DND-41 (cell line): ENCODE results near the gene DSCAML1.

ENCODE experiments used
- ATAC-seq: fragments of 200-7000 bp; cut with Tn5 transposase; 3 replicates; pipeline ENCODE4 v1.9.1; 2021; ENCODE audit warnings: low read depth; ENCODE audit not compliant: insufficient read depth
- DNase-seq: peaks from one replicate; pipeline ENCODE4 v3.0.0-alpha.2; 2020
- H2AFZ ChIP-seq: 2 replicates; pipeline ENCODE4 v1.6.0; 2012; ENCODE audit warnings: low read depth, low read length
- H3K27ac ChIP-seq: 2 replicates; pipeline ENCODE4 v1.5.1; 2012; ENCODE audit warnings: low read length, inconsistent platforms
- H3K27me3 ChIP-seq: fragments of 200-600 bp; sonication (generic); 2 replicates; pipeline ENCODE4 v1.6.0; 2012; ENCODE audit warnings: low read length, mild to moderate bottlenecking, inconsistent platforms; ENCODE audit not compliant: insufficient read depth, poor library complexity
- H3K36me3 ChIP-seq: 2 replicates; pipeline ENCODE4 v1.5.1; 2012; ENCODE audit warnings: low read length, inconsistent platforms; ENCODE audit not compliant: insufficient read depth
- H3K4me1 ChIP-seq: 2 replicates; pipeline ENCODE4 v1.5.1; 2012; ENCODE audit warnings: mild to moderate bottlenecking, low read length; ENCODE audit not compliant: insufficient read depth
- H3K4me2 ChIP-seq: 2 replicates; pipeline ENCODE4 v1.6.0; 2012; ENCODE audit warnings: mild to moderate bottlenecking, moderate library complexity, low read length, inconsistent platforms; ENCODE audit not compliant: insufficient read depth
- H3K4me3 ChIP-seq, 2 experiments: fragments of 200-600 bp in 1 of 2; shearing (Covaris generic) in 1 of 2; 2 replicates each; pipeline ENCODE4 v1.5.1; 2012 to 2016; ENCODE audit warnings: inconsistent platforms in 2 of 2, low read length in 2 of 2, mild to moderate bottlenecking in 2 of 2, low read depth in 1 of 2, moderate library complexity in 1 of 2
- H3K79me2 ChIP-seq: 2 replicates; pipeline ENCODE4 v1.6.0; 2012; ENCODE audit warnings: low read length, inconsistent platforms; ENCODE audit not compliant: insufficient read depth
- H3K9ac ChIP-seq: 2 replicates; pipeline ENCODE4 v1.6.0; 2012; ENCODE audit warnings: low read depth, mild to moderate bottlenecking, inconsistent platforms, low read length, moderate library complexity
- H3K9me3 ChIP-seq: 2 replicates; pipeline ENCODE4 v1.5.1; 2012; ENCODE audit warnings: low read length, moderate library complexity, mild to moderate bottlenecking, inconsistent platforms; ENCODE audit not compliant: insufficient read depth, severe bottlenecking
- H4K20me1 ChIP-seq: 2 replicates; pipeline ENCODE4 v1.6.0; 2012; ENCODE audit warnings: low read length; ENCODE audit not compliant: insufficient read depth
- EZH2 ChIP-seq: IDR thresholded peaks from 3 replicates; pipeline ENCODE4 v1.6.1; 2012; ENCODE audit warnings: borderline replicate concordance, low read depth, mild to moderate bottlenecking, moderate library complexity, low read length, inconsistent platforms; ENCODE audit not compliant: severe bottlenecking
- TF ChIP-seq, protein P1 (sequence below): IDR thresholded peaks from 2 replicates; pipeline ENCODE4 v1.5.1; 2012; ENCODE audit warnings: borderline replicate concordance, low read length, moderate library complexity, mild to moderate bottlenecking; ENCODE audit not compliant: poor library complexity, severe bottlenecking; ENCODE audit errors: extremely low read depth

The DSCAML1 gene

DNA sequence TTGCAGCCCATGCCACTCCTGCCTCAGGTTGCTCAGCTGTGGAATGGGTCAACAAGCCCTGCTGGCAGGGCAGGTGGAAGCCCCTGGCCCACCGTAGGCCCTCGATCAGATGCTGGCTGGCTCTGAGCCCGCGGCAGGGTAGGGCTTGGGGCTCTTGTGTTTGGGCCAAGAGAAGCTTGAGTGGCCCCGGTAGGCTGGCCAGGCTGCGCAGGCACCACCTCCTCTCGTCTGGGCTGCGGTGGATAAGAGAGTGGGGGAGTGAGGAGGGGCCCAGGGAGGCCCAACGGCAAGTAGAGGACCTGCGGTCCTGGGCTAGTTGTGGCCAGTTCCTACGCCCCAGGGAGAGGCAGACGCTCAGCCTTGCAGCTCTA, 354.2 kb downstream of the DSCAML1 start:
- H3K4me1 ChIP-seq = no peaks in the 10 kb centered on the region
- no peaks in the 10 kb centered on the region for H3K9me3 ChIP-seq
- TF ChIP-seq, protein P1, sequence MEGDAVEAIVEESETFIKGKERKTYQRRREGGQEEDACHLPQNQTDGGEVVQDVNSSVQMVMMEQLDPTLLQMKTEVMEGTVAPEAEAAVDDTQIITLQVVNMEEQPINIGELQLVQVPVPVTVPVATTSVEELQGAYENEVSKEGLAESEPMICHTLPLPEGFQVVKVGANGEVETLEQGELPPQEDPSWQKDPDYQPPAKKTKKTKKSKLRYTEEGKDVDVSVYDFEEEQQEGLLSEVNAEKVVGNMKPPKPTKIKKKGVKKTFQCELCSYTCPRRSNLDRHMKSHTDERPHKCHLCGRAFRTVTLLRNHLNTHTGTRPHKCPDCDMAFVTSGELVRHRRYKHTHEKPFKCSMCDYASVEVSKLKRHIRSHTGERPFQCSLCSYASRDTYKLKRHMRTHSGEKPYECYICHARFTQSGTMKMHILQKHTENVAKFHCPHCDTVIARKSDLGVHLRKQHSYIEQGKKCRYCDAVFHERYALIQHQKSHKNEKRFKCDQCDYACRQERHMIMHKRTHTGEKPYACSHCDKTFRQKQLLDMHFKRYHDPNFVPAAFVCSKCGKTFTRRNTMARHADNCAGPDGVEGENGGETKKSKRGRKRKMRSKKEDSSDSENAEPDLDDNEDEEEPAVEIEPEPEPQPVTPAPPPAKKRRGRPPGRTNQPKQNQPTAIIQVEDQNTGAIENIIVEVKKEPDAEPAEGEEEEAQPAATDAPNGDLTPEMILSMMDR = no peak
- TF ChIP-seq EZH2 = no peak

DNA sequence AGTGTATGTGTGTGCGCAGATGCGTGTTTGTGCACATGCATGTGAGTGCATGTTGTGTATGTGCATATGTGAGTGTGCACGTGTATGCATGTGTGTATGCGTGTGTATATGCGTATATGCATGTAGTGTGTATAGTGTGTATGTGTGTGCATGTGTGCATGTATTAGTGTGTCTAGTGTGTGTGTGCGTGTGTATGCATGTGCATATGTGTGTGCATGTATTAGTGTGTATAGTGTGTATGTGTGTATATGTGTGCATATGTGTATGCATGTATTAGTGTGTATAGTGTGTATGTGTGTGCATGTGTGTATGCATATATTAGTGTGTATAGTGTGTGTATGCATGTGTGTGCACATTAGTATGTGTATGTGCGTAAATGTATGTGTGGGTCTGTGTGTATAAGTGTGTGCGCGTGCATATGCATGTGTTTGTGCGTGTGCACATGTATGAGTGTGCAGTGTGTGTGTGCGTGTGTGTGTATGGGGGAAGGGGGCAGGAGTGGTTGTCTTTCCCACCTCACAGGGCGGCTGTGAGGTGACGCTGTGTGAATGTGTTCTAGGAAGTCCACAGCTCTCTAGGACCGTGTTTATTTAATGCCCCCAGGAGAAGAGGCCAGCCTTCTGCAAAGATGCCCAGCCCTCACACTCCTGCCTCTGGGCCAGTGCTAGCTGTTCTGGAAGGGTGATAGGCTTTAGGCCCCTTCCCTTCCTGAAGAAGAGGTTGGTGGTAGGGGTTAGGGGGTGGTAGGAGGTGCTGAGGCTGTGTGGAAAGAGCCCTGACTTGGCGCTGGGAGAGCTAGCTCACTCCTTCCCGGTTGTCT, 354.8 kb downstream of the DSCAML1 start:
- Histone ChIP-seq H3K27me3 (no peaks in the 10 kb centered on the region), H3K4me2 (no peak overlapping the region)
- no peak for TF ChIP-seq EZH2
- TF ChIP-seq, protein P1 = no peak

More for the DNA sequence above, 354.2 kb downstream of the DSCAML1 start:
- no peak overlapping the region for H3K4me2 ChIP-seq
- H3K79me2 ChIP-seq = no peaks in the 10 kb centered on the region
- no peak overlapping the region for H3K27ac ChIP-seq
- no peaks in the 10 kb centered on the region for H4K20me1 ChIP-seq
- DNase-seq = no peak
- ATAC-seq = no peak
- H2AFZ ChIP-seq = no peak overlapping the region
- no peak overlapping the region for H3K4me3 ChIP-seq
- H3K36me3 ChIP-seq = no peaks in the 10 kb centered on the region
- H3K9ac ChIP-seq = no peak overlapping the region
- H3K27me3 ChIP-seq = no peaks in the 10 kb centered on the region

DNA sequence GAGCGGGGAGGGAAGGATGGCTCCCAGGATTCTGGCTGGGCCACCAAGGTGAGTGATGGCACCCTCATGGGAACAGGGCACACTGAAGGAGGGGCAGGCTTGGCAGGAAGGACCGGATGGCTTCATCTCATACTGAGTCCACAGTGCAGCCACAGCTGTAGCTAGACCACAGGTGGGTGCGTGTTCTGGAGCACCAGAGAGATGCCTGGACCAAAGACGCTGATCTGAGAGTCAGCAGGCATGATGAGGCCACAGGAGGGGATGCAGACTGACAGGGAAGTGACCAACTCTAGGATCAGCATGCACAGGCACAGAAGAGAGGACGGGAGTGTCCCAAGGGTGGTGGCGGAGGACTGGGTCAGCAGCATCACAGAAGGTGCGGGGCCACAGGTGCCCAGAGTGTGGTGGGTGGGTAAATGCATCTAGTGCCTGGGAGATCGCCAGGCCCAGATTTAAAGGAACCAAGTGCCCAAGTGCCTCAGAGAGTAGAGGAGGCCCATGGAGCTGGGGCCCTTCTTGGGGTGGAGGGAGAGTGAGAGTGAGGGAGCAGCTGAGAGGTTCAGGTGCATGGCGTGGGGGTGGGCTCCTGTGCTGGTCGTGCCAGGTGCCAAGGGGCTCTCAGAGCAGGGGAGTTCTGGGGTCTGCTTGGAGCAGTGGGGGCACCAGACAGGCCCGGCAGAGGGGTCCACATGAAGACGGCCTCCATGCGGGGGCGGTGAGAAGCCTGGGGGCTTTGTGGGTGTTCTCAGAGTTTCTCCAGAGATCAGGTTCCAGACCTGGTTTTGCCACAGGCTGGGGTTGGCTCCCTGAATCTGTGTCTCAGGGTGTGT, 355.7 kb downstream of the DSCAML1 start:
- Histone ChIP-seq H4K20me1 (no peaks in the 10 kb centered on the region), H3K27ac (no peak overlapping the region), H3K36me3 (no peaks in the 10 kb centered on the region), H2AFZ (no peak overlapping the region), H3K9me3 (no peaks in the 10 kb centered on the region), H3K4me1 (no peaks in the 10 kb centered on the region), H3K79me2 (no peaks in the 10 kb centered on the region), H3K27me3 (no peaks in the 10 kb centered on the region), H3K4me3 (no peak overlapping the region), H3K9ac (no peak overlapping the region), H3K4me2 (no peak overlapping the region)
- ATAC-seq = no peak
- no peak for TF ChIP-seq EZH2
- TF ChIP-seq, protein P1 = no peak
- no peak for DNase-seq

More for the DNA sequence above, 354.8 kb downstream of the DSCAML1 start:
- H2AFZ ChIP-seq = no peak overlapping the region
- no peaks in the 10 kb centered on the region for H3K79me2 ChIP-seq
- H3K9me3 ChIP-seq = no peaks in the 10 kb centered on the region
- DNase-seq (no peak), ATAC-seq (no peak)
- no peaks in the 10 kb centered on the region for H4K20me1 ChIP-seq
- no peaks in the 10 kb centered on the region for H3K4me1 ChIP-seq
- no peak overlapping the region for H3K27ac ChIP-seq
- H3K9ac ChIP-seq = no peak overlapping the region
- H3K36me3 ChIP-seq = no peaks in the 10 kb centered on the region
- H3K4me3 ChIP-seq = no peak overlapping the region
